H9 (cell line): Measurements from ENCODE around the gene AR. TPM values are rescaled to one million over a fixed set of nuclear protein-coding genes. Genes with fewer than 3 reads are reported as not detected.

ENCODE experiments used
- DNase-seq: peaks from one replicate; pipeline ENCODE4 v3.0.0-alpha.2; 2017
- H2AFZ ChIP-seq: one replicate; pipeline ENCODE4 v1.6.1; 2013; ENCODE audit warnings: mild to moderate bottlenecking, low read length, control low read depth, moderate library complexity
- H2AK5ac ChIP-seq: 2 replicates; pipeline ENCODE4 v1.6.1; 2013; ENCODE audit warnings: low read length, control low read depth, mixed read lengths; ENCODE audit not compliant: insufficient read length
- H2BK120ac ChIP-seq: one replicate; pipeline ENCODE4 v1.6.1; 2013; ENCODE audit warnings: low read depth, mild to moderate bottlenecking, low read length, control low read depth, inconsistent platforms; ENCODE audit not compliant: poor library complexity, severe bottlenecking
- H2BK12ac ChIP-seq: 2 replicates; pipeline ENCODE4 v1.6.1; 2013; ENCODE audit warnings: low read length, control low read depth, mixed read lengths, low read depth; ENCODE audit not compliant: insufficient read length
- H2BK15ac ChIP-seq: 2 replicates; pipeline ENCODE4 v1.6.1; 2013; ENCODE audit warnings: low read depth, low read length, control low read depth
- H2BK20ac ChIP-seq: one replicate; pipeline ENCODE4 v1.6.1; 2013; ENCODE audit warnings: low read depth, mild to moderate bottlenecking, low read length, control low read depth, inconsistent platforms; ENCODE audit not compliant: poor library complexity, severe bottlenecking
- H2BK5ac ChIP-seq: 2 replicates; pipeline ENCODE4 v1.6.1; 2013; ENCODE audit warnings: low read length, control low read depth, mixed read lengths; ENCODE audit not compliant: insufficient read length
- H3K14ac ChIP-seq: 2 replicates; pipeline ENCODE4 v1.6.1; 2013; ENCODE audit warnings: low read length, control low read depth; ENCODE audit not compliant: insufficient read depth
- H3K18ac ChIP-seq: 2 replicates; pipeline ENCODE4 v1.6.1; 2013; ENCODE audit warnings: low read depth, mild to moderate bottlenecking, mixed read lengths, low read length, control low read depth; ENCODE audit not compliant: insufficient read length
- H3K23ac ChIP-seq: 2 replicates; pipeline ENCODE4 v1.6.1; 2013; ENCODE audit warnings: low read length, control low read depth, mixed read lengths, low read depth; ENCODE audit not compliant: insufficient read length
- H3K23me2 ChIP-seq: 2 replicates; pipeline ENCODE4 v1.6.1; 2013; ENCODE audit warnings: low read depth, mild to moderate bottlenecking, mixed read lengths, low read length, control low read depth; ENCODE audit not compliant: insufficient read length, poor library complexity, severe bottlenecking
- H3K27ac ChIP-seq: 2 replicates; pipeline ENCODE4 v1.5.1; 2013; ENCODE audit warnings: low read length, control low read depth, mixed read lengths, low read depth; ENCODE audit not compliant: insufficient read length
- H3K27me3 ChIP-seq: 2 replicates; pipeline ENCODE4 v1.6.1; 2013; ENCODE audit warnings: low read length, control low read depth, inconsistent platforms; ENCODE audit not compliant: insufficient read depth
- H3K4ac ChIP-seq: 2 replicates; pipeline ENCODE4 v1.6.1; 2013; ENCODE audit warnings: low read depth, mild to moderate bottlenecking, control low read depth, inconsistent platforms, low read length, moderate library complexity
- H3K4me1 ChIP-seq: 2 replicates; pipeline ENCODE4 v1.6.1; 2013; ENCODE audit warnings: low read length, control low read depth, inconsistent platforms; ENCODE audit not compliant: insufficient read depth
- H3K4me2 ChIP-seq: 2 replicates; pipeline ENCODE4 v1.6.1; 2013; ENCODE audit warnings: low read length, control low read depth, mixed read lengths; ENCODE audit not compliant: insufficient read length, insufficient read depth
- H3K56ac ChIP-seq: 2 replicates; pipeline ENCODE4 v1.6.1; 2013; ENCODE audit warnings: low read depth, mild to moderate bottlenecking, mixed read lengths, low read length, control low read depth; ENCODE audit not compliant: insufficient read length
- H3K79me1 ChIP-seq: 2 replicates; pipeline ENCODE4 v1.6.1; 2013; ENCODE audit warnings: low read depth, mild to moderate bottlenecking, moderate library complexity, low read length, control low read depth, inconsistent platforms; ENCODE audit not compliant: insufficient read depth, poor library complexity, severe bottlenecking
- H3K79me2 ChIP-seq: 2 replicates; pipeline ENCODE4 v1.6.1; 2013; ENCODE audit warnings: low read length, control low read depth, inconsistent platforms; ENCODE audit not compliant: insufficient read depth
- H3K9ac ChIP-seq: 2 replicates; pipeline ENCODE4 v1.6.1; 2013; ENCODE audit warnings: low read length, control low read depth, mixed read lengths; ENCODE audit not compliant: insufficient read length; ENCODE audit errors: extremely low read depth
- H3K9me3 ChIP-seq: one replicate; pipeline ENCODE4 v1.6.1; 2013; ENCODE audit warnings: low read depth, low read length, inconsistent platforms; ENCODE audit not compliant: control insufficient read depth
- H3T11ph ChIP-seq: one replicate; pipeline ENCODE4 v1.6.1; 2013; ENCODE audit warnings: mild to moderate bottlenecking, low read length, control low read depth, inconsistent platforms
- H4K20me1 ChIP-seq: one replicate; pipeline ENCODE4 v1.6.1; 2013; ENCODE audit not compliant: control insufficient read depth, insufficient read length, insufficient read depth
- H4K5ac ChIP-seq: 2 replicates; pipeline ENCODE4 v1.6.1; 2013; ENCODE audit warnings: low read depth, mild to moderate bottlenecking, mixed read lengths, low read length, control low read depth; ENCODE audit not compliant: insufficient read length
- H4K8ac ChIP-seq: replicated peaks from 2 replicates; pipeline ENCODE4 v1.6.1; 2013; ENCODE audit warnings: low read length, control low read depth, mixed read lengths, low read depth; ENCODE audit not compliant: insufficient read length
- H4K91ac ChIP-seq: 2 replicates; pipeline ENCODE4 v1.6.1; 2013; ENCODE audit warnings: low read depth, mild to moderate bottlenecking, moderate library complexity, mixed read lengths, low read length, control low read depth; ENCODE audit not compliant: insufficient read length
- H3K27ac Mint-ChIP-seq, 3 experiments: 2 replicates in 2 of 3; 3 replicates in 1 of 3; pipeline ENCODE4 v1.8.0; 2020 to 2021; ENCODE audit warnings: mixed read lengths in 3 of 3, mild to moderate bottlenecking in 1 of 3, moderate library complexity in 1 of 3
- H3K27me3 Mint-ChIP-seq: 2 replicates; pipeline ENCODE4 v1.8.0; 2021; ENCODE audit warnings: low read depth, mild to moderate bottlenecking, moderate library complexity, mixed read lengths
- H3K36me3 Mint-ChIP-seq, 3 experiments: 2 replicates in 2 of 3; 3 replicates in 1 of 3; pipeline ENCODE4 v1.8.0; 2020 to 2021; ENCODE audit warnings: low read depth in 3 of 3, mixed read lengths in 3 of 3; ENCODE audit not compliant: insufficient read depth in 1 of 3
- H3K4me1 Mint-ChIP-seq, 2 experiments: 2 replicates each; pipeline ENCODE4 v1.8.0; 2020; ENCODE audit warnings: mixed read lengths in 2 of 2
- H3K4me3 Mint-ChIP-seq, 2 experiments: 2 replicates in 1 of 2; 3 replicates in 1 of 2; pipeline ENCODE4 v1.8.0; 2020 to 2021; ENCODE audit warnings: mild to moderate bottlenecking in 2 of 2, mixed read lengths in 2 of 2, moderate library complexity in 1 of 2
- H3K9me3 Mint-ChIP-seq, 2 experiments: 2 replicates in 1 of 2; 3 replicates in 1 of 2; pipeline ENCODE4 v1.8.0; 2020; ENCODE audit warnings: mild to moderate bottlenecking in 2 of 2, mixed read lengths in 2 of 2, moderate library complexity in 1 of 2
- CTCF ChIP-seq: fragments of 200-600 bp; sonication (generic); conservative IDR thresholded peaks from 3 replicates; pipeline ENCODE4 v1.8.0; 2021; ENCODE audit warnings: antibody characterized with exemption, mild to moderate bottlenecking
- WGBS: extraction: QIAGEN DNeasy Blood & Tissue Kit; methylation state at CpG from one replicate; pipeline ENCODE4 v1.1.7; 2013; ENCODE audit warnings: missing lambda C conversion rate, low lambda C conversion rate, mixed read lengths; ENCODE audit not compliant: insufficient read length; ENCODE audit errors: extremely low coverage; 5-methylcytosine and 5-hydroxymethylcytosine counted together
- total RNA-seq: library from RNA; stranded (reverse); gene quantifications from 2 replicates; pipeline ENCODE4 v1.2.1, GENCODE V29; 2021

The AR gene
- total RNA-seq, 1 experiment from 2014 or later = 3.5 TPM

GRCh38 chrX:67725471-67725870 is 181.7 kb downstream of the AR start:
- no peaks in the 10 kb centered on the region; the same call in 1 of the 2 replicates for H3K27me3 Mint-ChIP-seq
- no peak overlapping the region for H2BK12ac ChIP-seq
- WGBS = no CpG with 5 or more reads among the region's 2 CpGs

More at GRCh38 chrX:67725471-67725870, 181.7 kb downstream of the AR start:
- no peak overlapping the region for H2BK20ac ChIP-seq
- no peak overlapping the region for H3K4ac ChIP-seq
- no peak overlapping the region for H3T11ph ChIP-seq
- H3K4me3 Mint-ChIP-seq = no peak overlapping the region
- no peak overlapping the region for H4K8ac ChIP-seq
- H3K9me3 ChIP-seq = peaks cover 65% of the 10 kb centered on the region
- no peaks in the 10 kb centered on the region for H3K79me2 ChIP-seq
- no peaks in the 10 kb centered on the region for H4K20me1 ChIP-seq
- H3K9me3 Mint-ChIP-seq = peaks cover 80 to 81% of the 10 kb centered on the region in 2 experiments
- H2AK5ac ChIP-seq = no peak overlapping the region
- H3K27ac ChIP-seq = no peak overlapping the region
- TF ChIP-seq CTCF = no peak
- peaks cover 21 to 29% (median 23%) of the 10 kb centered on the region in 3 experiments for H3K36me3 Mint-ChIP-seq
- H3K18ac ChIP-seq = no peak overlapping the region
- no peak overlapping the region for H4K5ac ChIP-seq
- no peaks in the 10 kb centered on the region for H3K27me3 ChIP-seq
- no peaks in the 10 kb centered on the region for H3K4me1 Mint-ChIP-seq
- no peak overlapping the region for H3K9ac ChIP-seq
- no peak overlapping the region for H2BK5ac ChIP-seq
- H3K14ac ChIP-seq = no peak overlapping the region
- no peak overlapping the region for H3K23ac ChIP-seq
- H3K4me2 ChIP-seq = no peak overlapping the region
- no peaks in the 10 kb centered on the region for H3K23me2 ChIP-seq
- DNase-seq = no peak
- H3K27ac Mint-ChIP-seq = no peak overlapping the region
- H3K4me1 ChIP-seq = no peaks in the 10 kb centered on the region
- H2AFZ ChIP-seq = no peak overlapping the region
- no peak overlapping the region for H3K56ac ChIP-seq
- no peak overlapping the region for H4K91ac ChIP-seq
- no peak overlapping the region for H2BK15ac ChIP-seq
- no peaks in the 10 kb centered on the region for H3K79me1 ChIP-seq
- no peak overlapping the region for H2BK120ac ChIP-seq
